Measurements from ENCODE around the gene RAB3A. TPM values are rescaled to one million over a fixed set of nuclear protein-coding genes. Genes with fewer than 3 reads are reported as not detected.

RAB3A gene
- total and polyA plus RNA-seq, 9 of the 15 experiments (the other 6 are each of a cell fraction or from before 2014, with no cell fraction given) = 0.17 to 5.1 (median 0.90) TPM; not detected in 1

DNA sequence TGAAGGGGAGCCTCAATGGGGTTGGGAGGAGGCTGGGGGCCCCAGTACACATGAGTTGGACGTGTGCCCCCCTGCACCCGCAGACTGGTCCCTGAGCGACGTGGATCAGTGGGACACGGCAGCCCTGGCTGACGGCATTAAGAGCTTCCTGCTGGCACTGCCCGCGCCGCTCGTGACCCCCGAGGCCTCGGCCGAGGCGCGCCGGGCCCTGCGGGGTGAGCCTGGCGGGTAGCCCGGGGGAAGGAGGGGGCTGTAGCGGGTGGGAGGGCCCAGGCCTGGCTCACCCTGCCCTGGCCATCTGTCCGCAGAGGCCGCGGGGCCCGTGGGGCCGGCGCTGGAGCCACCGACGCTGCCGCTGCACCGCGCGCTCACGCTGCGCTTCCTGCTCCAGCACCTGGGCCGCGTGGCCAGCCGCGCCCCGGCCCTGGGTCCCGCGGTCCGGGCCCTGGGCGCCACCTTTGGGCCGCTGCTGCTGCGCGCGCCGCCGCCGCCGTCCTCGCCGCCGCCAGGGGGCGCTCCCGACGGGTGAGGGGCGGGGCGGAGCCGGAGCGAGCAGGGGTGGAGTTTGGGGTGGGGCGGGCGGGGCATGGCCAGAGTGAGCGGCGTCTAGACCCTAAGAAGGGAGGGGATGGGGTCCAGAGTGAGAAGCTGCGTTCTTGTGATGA, 42.7 kb downstream of the RAB3A start (continued):
- TF ChIP-seq RAD21 (CRISPR knock-in tag; conservative IDR thresholded peaks at IDR 0.05 in 1 of 2, IDR thresholded peaks at IDR 0.05 in 1 of 2) (peak in 1 of 2 experiments; percentile 65; a peak in 2 of 4 replicates), PHB (CRISPR knock-in tag; IDR thresholded peaks at IDR 0.05) (no peak), LEF1 (IDR thresholded peaks at IDR 0.05) (no peak), HMGN3 (IDR thresholded peaks at IDR 0.05; ENCODE audit: borderline replicate concordance, extremely low read depth, insufficient read length, low read depth, low read length) (no peak), SRSF9 (IDR thresholded peaks at IDR 0.05; ENCODE audit: borderline replicate concordance, low read depth, low read length) (no peak), MCM7 (IDR thresholded peaks at IDR 0.05) (no peak), YY1 (IDR thresholded peaks at IDR 0.05; ENCODE audit: borderline replicate concordance in 1 of 3, control insufficient read depth in 1 of 3, extremely low read depth in 1 of 3, insufficient read depth in 3 of 3, insufficient read length in 1 of 3, insufficient replicate concordance in 2 of 3, low read depth in 1 of 3, low read length in 2 of 3) (peak; percentile 7 to 81 (median 81)), CBFA2T3 (IDR thresholded peaks at IDR 0.05) (no peak), ZNF316 (IDR thresholded peaks at IDR 0.05) (no peak), CBX3 (IDR thresholded peaks at IDR 0.05; ENCODE audit: borderline replicate concordance in 1 of 2, low read length in 2 of 2) (no peak)
- TF ChIP-seq, protein P1, sequence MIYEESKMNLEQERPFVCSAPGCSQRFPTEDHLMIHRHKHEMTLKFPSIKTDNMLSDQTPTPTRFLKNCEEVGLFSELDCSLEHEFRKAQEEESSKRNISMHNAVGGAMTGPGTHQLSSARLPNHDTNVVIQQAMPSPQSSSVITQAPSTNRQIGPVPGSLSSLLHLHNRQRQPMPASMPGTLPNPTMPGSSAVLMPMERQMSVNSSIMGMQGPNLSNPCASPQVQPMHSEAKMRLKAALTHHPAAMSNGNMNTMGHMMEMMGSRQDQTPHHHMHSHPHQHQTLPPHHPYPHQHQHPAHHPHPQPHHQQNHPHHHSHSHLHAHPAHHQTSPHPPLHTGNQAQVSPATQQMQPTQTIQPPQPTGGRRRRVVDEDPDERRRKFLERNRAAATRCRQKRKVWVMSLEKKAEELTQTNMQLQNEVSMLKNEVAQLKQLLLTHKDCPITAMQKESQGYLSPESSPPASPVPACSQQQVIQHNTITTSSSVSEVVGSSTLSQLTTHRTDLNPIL (CRISPR knock-in tag; IDR thresholded peaks at IDR 0.05) = no peak
- TF ChIP-seq, protein P2, sequence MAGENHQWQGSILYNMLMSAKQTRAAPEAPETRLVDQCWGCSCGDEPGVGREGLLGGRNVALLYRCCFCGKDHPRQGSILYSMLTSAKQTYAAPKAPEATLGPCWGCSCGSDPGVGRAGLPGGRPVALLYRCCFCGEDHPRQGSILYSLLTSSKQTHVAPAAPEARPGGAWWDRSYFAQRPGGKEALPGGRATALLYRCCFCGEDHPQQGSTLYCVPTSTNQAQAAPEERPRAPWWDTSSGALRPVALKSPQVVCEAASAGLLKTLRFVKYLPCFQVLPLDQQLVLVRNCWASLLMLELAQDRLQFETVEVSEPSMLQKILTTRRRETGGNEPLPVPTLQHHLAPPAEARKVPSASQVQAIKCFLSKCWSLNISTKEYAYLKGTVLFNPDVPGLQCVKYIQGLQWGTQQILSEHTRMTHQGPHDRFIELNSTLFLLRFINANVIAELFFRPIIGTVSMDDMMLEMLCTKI (IDR thresholded peaks at IDR 0.05; ENCODE audit: partially characterized antibody) = no peak
- TF ChIP-seq, protein P3, sequence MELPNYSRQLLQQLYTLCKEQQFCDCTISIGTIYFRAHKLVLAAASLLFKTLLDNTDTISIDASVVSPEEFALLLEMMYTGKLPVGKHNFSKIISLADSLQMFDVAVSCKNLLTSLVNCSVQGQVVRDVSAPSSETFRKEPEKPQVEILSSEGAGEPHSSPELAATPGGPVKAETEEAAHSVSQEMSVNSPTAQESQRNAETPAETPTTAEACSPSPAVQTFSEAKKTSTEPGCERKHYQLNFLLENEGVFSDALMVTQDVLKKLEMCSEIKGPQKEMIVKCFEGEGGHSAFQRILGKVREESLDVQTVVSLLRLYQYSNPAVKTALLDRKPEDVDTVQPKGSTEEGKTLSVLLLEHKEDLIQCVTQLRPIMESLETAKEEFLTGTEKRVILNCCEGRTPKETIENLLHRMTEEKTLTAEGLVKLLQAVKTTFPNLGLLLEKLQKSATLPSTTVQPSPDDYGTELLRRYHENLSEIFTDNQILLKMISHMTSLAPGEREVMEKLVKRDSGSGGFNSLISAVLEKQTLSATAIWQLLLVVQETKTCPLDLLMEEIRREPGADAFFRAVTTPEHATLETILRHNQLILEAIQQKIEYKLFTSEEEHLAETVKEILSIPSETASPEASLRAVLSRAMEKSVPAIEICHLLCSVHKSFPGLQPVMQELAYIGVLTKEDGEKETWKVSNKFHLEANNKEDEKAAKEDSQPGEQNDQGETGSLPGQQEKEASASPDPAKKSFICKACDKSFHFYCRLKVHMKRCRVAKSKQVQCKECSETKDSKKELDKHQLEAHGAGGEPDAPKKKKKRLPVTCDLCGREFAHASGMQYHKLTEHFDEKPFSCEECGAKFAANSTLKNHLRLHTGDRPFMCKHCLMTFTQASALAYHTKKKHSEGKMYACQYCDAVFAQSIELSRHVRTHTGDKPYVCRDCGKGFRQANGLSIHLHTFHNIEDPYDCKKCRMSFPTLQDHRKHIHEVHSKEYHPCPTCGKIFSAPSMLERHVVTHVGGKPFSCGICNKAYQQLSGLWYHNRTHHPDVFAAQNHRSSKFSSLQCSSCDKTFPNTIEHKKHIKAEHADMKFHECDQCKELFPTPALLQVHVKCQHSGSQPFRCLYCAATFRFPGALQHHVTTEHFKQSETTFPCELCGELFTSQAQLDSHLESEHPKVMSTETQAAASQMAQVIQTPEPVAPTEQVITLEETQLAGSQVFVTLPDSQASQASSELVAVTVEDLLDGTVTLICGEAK (IDR thresholded peaks at IDR 0.05) = no peak
- TF ChIP-seq, protein P3 (CRISPR knock-in tag; IDR thresholded peaks at IDR 0.05) = no peak
- TF ChIP-seq, protein P4, sequence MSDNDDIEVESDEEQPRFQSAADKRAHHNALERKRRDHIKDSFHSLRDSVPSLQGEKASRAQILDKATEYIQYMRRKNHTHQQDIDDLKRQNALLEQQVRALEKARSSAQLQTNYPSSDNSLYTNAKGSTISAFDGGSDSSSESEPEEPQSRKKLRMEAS (CRISPR knock-in tag; IDR thresholded peaks at IDR 0.05) = 0 out of 2 replicates have a peak, but pooled peaks have one; percentile 11
